ENCODE measurements around the gene HYI. TPM values are rescaled to one million over a fixed set of nuclear protein-coding genes. Genes with fewer than 3 reads are reported as not detected.
"Not testable (repeated sequence)": the region's sequence is repeated elsewhere in the genome, so short reads cannot be mapped to it uniquely, and the experiment has no call there.

Gene HYI
- 22.6 and 26.3 TPM in 2 replicates for total RNA-seq

DNA sequence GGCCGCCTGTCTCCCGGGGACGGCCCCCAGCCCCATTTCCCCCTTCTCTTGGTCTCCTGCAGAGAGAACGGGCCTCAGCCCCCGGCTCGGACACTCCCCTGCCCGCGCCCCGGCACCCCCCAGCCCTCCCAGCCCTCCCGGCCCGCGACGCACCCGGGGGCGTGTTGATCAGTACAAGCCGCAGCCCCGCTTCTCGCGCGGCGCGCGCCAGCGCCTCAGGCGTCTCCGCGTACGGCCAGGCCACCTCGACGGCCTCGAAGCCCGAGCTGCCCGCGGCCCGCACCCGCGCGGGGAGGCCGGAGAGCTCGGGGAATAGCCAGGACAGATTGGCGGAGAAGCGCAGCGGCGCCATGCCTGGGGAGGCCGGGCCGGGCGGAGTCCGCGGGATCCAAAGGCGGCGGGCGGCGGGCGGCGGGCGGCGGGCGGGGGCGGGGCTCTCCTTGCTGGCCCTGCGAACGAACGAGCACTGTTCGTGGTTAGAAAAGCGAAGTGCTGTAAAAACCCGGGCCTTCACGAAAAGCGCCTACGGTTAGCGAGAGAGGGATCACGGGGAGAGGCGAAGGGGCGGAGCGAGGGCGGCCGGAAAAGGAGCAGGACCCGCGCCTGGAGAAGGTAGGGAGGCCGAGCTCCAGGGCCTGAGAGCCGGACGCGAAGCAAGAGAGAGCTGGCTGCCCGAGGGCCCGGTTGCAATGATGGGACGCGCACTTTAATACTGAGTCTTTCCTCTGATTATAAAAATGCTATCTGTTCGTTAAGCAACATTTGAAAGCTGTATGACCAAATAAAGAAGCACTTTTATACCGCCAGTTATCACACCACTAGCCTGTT lies at the start of gene HYI:
HYI (minus strand) TSS at position 490 of the 828 bp plus-strand sequence; CDS start at position 352, 138 bp downstream.
- Mint-ChIP-seq H3K27ac (peak within 1 kb of the TSS; percentile 84), H3K9me3 (peaks cover 4% of the 10 kb centered on the region), H3K4me3 (ENCODE audit: low read depth) (peak within 1 kb of the TSS; percentile 82), H3K27me3 (ENCODE audit: low read depth) (peaks cover 19% of the 10 kb centered on the region), H3K4me1 (ENCODE audit: low read depth) (peaks cover 17% of the 10 kb centered on the region), H3K36me3 (ENCODE audit: low read depth) (peaks cover 38% of the 10 kb centered on the region)
- peak; percentile 73 for DNase-seq (ENCODE audit: low spot score)
- intact Hi-C loops (cut with micrococcal nuclease) = loop anchor here (2.0 to 10.0 kb wide), 3 partner anchors 89 to 281 kb away; partner anchors contain the start of genes CFAP57, EBNA1BP2, ELOVL1 and KDM4A

DNA sequence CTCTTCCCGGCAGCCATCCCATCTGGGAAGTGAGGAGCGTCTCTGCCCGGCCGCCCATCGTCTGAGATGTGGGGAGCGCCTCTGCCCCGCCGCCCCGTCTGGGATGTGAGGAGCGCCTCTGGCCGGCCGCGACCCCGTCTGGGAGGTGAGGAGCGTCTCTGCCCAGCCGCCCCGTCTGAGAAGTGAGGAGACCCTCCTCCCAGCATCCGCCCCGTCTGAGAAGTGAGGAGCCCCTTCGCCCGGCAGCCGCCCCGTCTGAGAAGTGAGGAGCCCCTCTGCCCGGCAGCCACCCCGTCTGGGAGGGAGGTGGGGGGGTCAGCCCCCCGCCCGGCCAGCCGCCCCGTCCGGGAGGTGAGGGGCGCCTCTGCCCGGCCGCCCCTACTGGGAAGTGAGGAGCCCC lies 48.1 kb upstream of the HYI start:
- H3K4me3 Mint-ChIP-seq (ENCODE audit: low read depth); H3K27ac Mint-ChIP-seq; DNase-seq (ENCODE audit: low spot score); H3K9me3 Mint-ChIP-seq; H3K4me1 Mint-ChIP-seq (ENCODE audit: low read depth); H3K36me3 Mint-ChIP-seq (ENCODE audit: low read depth); intact Hi-C loops (cut with micrococcal nuclease): not testable (repeated sequence)
- peaks cover 10% of the 10 kb centered on the region for H3K27me3 Mint-ChIP-seq (ENCODE audit: low read depth)

DNA sequence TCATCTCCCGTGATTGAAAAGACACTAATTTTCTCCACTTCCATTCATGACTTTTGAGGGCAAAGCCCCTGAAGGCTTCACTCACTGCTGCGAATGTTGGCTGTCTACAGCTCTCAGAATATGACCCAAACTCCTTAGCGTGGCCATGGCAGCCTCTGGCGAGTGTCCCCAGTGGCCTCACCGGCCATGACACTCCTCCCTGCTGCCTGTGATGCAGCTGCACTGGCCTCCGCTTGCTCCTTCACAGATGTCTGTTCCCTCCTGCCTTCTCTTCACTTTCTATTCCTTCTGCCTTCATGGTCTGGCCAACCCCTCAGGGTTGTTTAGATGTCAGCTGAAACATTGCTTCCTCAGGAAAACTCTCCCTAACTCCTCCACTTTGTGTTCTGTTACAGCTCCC lies 46.2 kb upstream of the HYI start:
- Mint-ChIP-seq H3K4me1 (ENCODE audit: low read depth) (no peaks in the 10 kb centered on the region), H3K27me3 (ENCODE audit: low read depth) (peaks cover 16% of the 10 kb centered on the region), H3K9me3 (no peaks in the 10 kb centered on the region), H3K36me3 (ENCODE audit: low read depth) (no peaks in the 10 kb centered on the region), H3K27ac (no peak overlapping the region), H3K4me3 (ENCODE audit: low read depth) (no peak overlapping the region)
- DNase-seq (ENCODE audit: low spot score) = no peak
- intact Hi-C loops (cut with micrococcal nuclease) = no loop called here

DNA sequence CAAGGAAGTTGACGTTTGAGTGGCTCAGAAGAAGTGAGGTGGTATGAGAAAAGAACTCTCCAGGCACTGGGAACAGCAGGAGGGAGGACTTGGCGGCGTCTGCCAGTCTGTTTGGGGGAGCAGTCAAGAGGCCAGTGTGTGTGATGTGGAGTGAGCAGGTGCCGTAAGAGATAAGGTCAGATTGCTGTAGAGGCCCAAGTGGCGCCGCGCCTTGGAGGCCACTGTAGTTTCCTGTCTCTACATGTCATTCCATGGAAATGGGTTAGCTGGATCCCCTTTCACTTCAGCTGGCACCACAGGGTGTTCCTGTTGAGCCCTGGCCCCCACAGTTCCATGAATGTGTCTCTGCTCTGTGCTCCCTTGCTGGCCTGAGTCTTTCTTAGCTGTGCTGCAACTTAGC lies 41.5 kb upstream of the HYI start:
- peaks cover 14% of the 10 kb centered on the region for H3K9me3 Mint-ChIP-seq
- H3K27me3 Mint-ChIP-seq (ENCODE audit: low read depth) = peaks cover 21% of the 10 kb centered on the region
- intact Hi-C loops (cut with micrococcal nuclease) = no loop called here
- H3K4me1 Mint-ChIP-seq (ENCODE audit: low read depth) = no peaks in the 10 kb centered on the region
- H3K4me3 Mint-ChIP-seq (ENCODE audit: low read depth) = no peak overlapping the region
- H3K27ac Mint-ChIP-seq = no peak overlapping the region
- H3K36me3 Mint-ChIP-seq (ENCODE audit: low read depth) = no peaks in the 10 kb centered on the region
- DNase-seq (ENCODE audit: low spot score) = no peak

GRCh38 chr1:43493661-43494450 lies 40.1 kb upstream of the HYI start:
- no peak overlapping the region for H3K4me3 Mint-ChIP-seq (ENCODE audit: low read depth)
- peaks cover 21% of the 10 kb centered on the region for H3K27me3 Mint-ChIP-seq (ENCODE audit: low read depth)
- H3K4me1 Mint-ChIP-seq (ENCODE audit: low read depth) = no peaks in the 10 kb centered on the region
- H3K36me3 Mint-ChIP-seq (ENCODE audit: low read depth) = no peaks in the 10 kb centered on the region
- DNase-seq (ENCODE audit: low spot score) = no peak
- H3K9me3 Mint-ChIP-seq = peaks cover 25% of the 10 kb centered on the region
- H3K27ac Mint-ChIP-seq = no peak overlapping the region
- intact Hi-C loops (cut with micrococcal nuclease) = no loop called here

GRCh38 chr1:43492826-43493225 lies 39.1 kb upstream of the HYI start:
- Mint-ChIP-seq H3K9me3 (peaks cover 33% of the 10 kb centered on the region), H3K4me1 (ENCODE audit: low read depth) (no peaks in the 10 kb centered on the region), H3K27ac (no peak overlapping the region), H3K27me3 (ENCODE audit: low read depth) (peaks cover 20% of the 10 kb centered on the region), H3K36me3 (ENCODE audit: low read depth) (no peaks in the 10 kb centered on the region), H3K4me3 (ENCODE audit: low read depth) (no peak overlapping the region)
- intact Hi-C loops (cut with micrococcal nuclease) = no loop called here
- DNase-seq (ENCODE audit: low spot score) = no peak

- H3K9me3 Mint-ChIP-seq = peaks cover 40% of the 10 kb centered on the region
- DNase-seq (ENCODE audit: low spot score) = no peak
- H3K27ac Mint-ChIP-seq = no peak overlapping the region
- intact Hi-C loops (cut with micrococcal nuclease) = no loop called here
- no peaks in the 10 kb centered on the region for H3K4me1 Mint-ChIP-seq (ENCODE audit: low read depth)
- no peaks in the 10 kb centered on the region for H3K36me3 Mint-ChIP-seq (ENCODE audit: low read depth)
- no peak overlapping the region for H3K4me3 Mint-ChIP-seq (ENCODE audit: low read depth)
- H3K27me3 Mint-ChIP-seq (ENCODE audit: low read depth) = peaks cover 15% of the 10 kb centered on the region
Observed at GRCh38 chr1:43491061-43491460, 37.3 kb upstream of the HYI start.

- no peak for DNase-seq (ENCODE audit: low spot score)
- H3K36me3 Mint-ChIP-seq (ENCODE audit: low read depth) = no peaks in the 10 kb centered on the region
- no peaks in the 10 kb centered on the region for H3K4me1 Mint-ChIP-seq (ENCODE audit: low read depth)
- H3K9me3 Mint-ChIP-seq = peaks cover 40% of the 10 kb centered on the region
- H3K4me3 Mint-ChIP-seq (ENCODE audit: low read depth) = no peak overlapping the region
- intact Hi-C loops (cut with micrococcal nuclease) = no loop called here
- H3K27ac Mint-ChIP-seq = no peak overlapping the region
- peaks cover 9% of the 10 kb centered on the region for H3K27me3 Mint-ChIP-seq (ENCODE audit: low read depth)
Observed at GRCh38 chr1:43488165-43488564, 34.4 kb upstream of the HYI start.

DNA sequence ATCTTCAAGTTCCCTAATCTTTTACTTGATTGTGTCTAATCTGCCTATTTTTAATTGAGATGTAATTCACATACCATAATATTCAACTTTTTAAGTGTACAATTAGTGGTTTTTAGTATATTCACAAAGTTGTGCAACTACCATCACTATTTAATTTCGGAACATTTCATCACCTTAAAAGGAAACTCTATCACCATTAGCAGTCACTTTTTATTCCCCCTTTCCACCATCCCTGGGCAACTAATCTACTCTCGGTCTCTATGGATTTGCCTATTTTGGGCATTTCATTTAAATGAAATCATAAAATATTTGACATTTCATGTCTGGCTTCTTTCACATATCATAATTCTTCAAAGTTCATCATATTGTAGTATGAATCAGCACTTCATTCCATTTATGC lies 30.6 kb upstream of the HYI start:
- H3K4me1 Mint-ChIP-seq (ENCODE audit: low read depth) = peaks cover 6% of the 10 kb centered on the region
- no peaks in the 10 kb centered on the region for H3K36me3 Mint-ChIP-seq (ENCODE audit: low read depth)
- DNase-seq (ENCODE audit: low spot score) = no peak
- intact Hi-C loops (cut with micrococcal nuclease) = no loop called here
- H3K4me3 Mint-ChIP-seq (ENCODE audit: low read depth) = no peak overlapping the region
- H3K27ac Mint-ChIP-seq = no peak overlapping the region
- peaks cover 8% of the 10 kb centered on the region for H3K27me3 Mint-ChIP-seq (ENCODE audit: low read depth)
- H3K9me3 Mint-ChIP-seq = peaks cover 20% of the 10 kb centered on the region

GRCh38 chr1:43482215-43482614 lies 28.5 kb upstream of the HYI start:
- H3K4me3 Mint-ChIP-seq (ENCODE audit: low read depth) = no peak overlapping the region
- H3K27me3 Mint-ChIP-seq (ENCODE audit: low read depth) = peaks cover 15% of the 10 kb centered on the region
- no peak for DNase-seq (ENCODE audit: low spot score)
- intact Hi-C loops (cut with micrococcal nuclease) = no loop called here
- H3K36me3 Mint-ChIP-seq (ENCODE audit: low read depth) = no peaks in the 10 kb centered on the region
- H3K9me3 Mint-ChIP-seq = peaks cover 4% of the 10 kb centered on the region
- H3K27ac Mint-ChIP-seq = no peak overlapping the region
- peaks cover 6% of the 10 kb centered on the region for H3K4me1 Mint-ChIP-seq (ENCODE audit: low read depth)

DNA sequence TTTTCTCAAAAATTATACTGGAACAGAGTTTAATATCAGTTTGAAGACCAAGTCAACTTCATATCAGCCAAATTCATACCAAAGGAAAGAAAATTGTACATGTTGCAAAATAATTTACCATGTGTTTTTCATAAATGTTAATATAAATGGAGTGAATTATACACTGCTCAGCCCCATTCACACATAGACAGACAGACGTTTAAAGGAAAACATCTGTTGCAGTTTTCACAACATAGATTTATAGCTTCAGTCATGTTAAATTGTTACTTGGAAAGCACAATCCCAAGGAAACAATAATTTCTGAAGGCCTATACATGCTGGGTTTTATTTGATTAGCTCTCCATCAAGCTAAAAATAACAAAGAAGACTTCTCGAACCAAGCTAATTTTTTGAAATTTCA lies 27.8 kb upstream of the HYI start:
- Mint-ChIP-seq H3K9me3 (no peaks in the 10 kb centered on the region), H3K36me3 (ENCODE audit: low read depth) (no peaks in the 10 kb centered on the region), H3K27me3 (ENCODE audit: low read depth) (peaks cover 20% of the 10 kb centered on the region), H3K4me3 (ENCODE audit: low read depth) (no peak overlapping the region), H3K27ac (no peak overlapping the region), H3K4me1 (ENCODE audit: low read depth) (peaks cover 6% of the 10 kb centered on the region)
- DNase-seq (ENCODE audit: low spot score) = no peak
- intact Hi-C loops (cut with micrococcal nuclease) = no loop called here

GRCh38 chr1:43479414-43479813 lies 25.7 kb upstream of the HYI start:
- Mint-ChIP-seq H3K27me3 (ENCODE audit: low read depth) (peaks cover 20% of the 10 kb centered on the region), H3K9me3 (no peaks in the 10 kb centered on the region), H3K4me3 (ENCODE audit: low read depth) (no peak overlapping the region), H3K36me3 (ENCODE audit: low read depth) (no peaks in the 10 kb centered on the region), H3K4me1 (ENCODE audit: low read depth) (peaks cover 6% of the 10 kb centered on the region), H3K27ac (no peak overlapping the region)
- intact Hi-C loops (cut with micrococcal nuclease) = no loop called here
- DNase-seq (ENCODE audit: low spot score) = no peak

DNA sequence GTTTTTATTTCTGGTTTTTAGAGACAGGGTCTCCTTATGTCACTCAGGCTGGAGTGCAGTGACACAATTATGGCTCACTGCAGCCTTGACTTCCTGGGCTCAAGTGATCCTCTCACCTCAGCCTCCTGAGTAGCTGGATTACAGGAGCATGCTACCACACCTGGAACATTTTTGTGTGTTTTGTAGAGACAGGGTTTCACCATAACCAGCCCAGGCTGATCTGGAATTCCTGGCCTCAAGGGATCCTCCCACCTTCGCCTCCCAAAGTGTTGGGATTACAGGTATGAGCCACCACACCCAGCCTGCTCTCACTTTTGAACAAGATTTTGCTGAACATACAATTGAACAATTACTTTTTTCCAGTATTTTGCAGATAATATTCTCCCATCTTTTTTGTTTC lies 24.0 kb upstream of the HYI start:
- intact Hi-C loops (cut with micrococcal nuclease) = no loop called here
- Mint-ChIP-seq H3K4me1 (ENCODE audit: low read depth) (peaks cover 6% of the 10 kb centered on the region), H3K36me3 (ENCODE audit: low read depth) (no peaks in the 10 kb centered on the region), H3K4me3 (ENCODE audit: low read depth) (no peak overlapping the region), H3K27ac (no peak overlapping the region), H3K9me3 (no peaks in the 10 kb centered on the region), H3K27me3 (ENCODE audit: low read depth) (peaks cover 26% of the 10 kb centered on the region)
- DNase-seq (ENCODE audit: low spot score) = no peak
